ENCODE results near the gene SPRR4.

GRCh38 chr1:152957561-152957960 lies 12.9 kb upstream of the SPRR4 start:
- no peak for TF ChIP-seq CTCF (IDR thresholded peaks at IDR 0.05; ENCODE audit: insufficient read depth, low read length, poor library complexity, severe bottlenecking)
- no peak for TF ChIP-seq EZH2phosphoT487 (conservative IDR thresholded peaks at IDR 0.05; ENCODE audit: low read length)
